ENCODE data around the gene NUDCD2. TPM values are rescaled to one million over a fixed set of nuclear protein-coding genes. Genes with fewer than 3 reads are reported as not detected.
A peak's percentile ranks its signal among the peaks of the same experiment; 100 is the strongest.

The NUDCD2 gene
- total and polyA plus RNA-seq, 9 of the 15 experiments (the other 6 are each of a cell fraction or from before 2014, with no cell fraction given): 14.6 to 76.9 (median 32.5) TPM

GRCh38 chr5:163459819-163460561, at the start of gene NUDCD2 (continued):
- TF ChIP-seq AFF1 (IDR thresholded peaks at IDR 0.05; ENCODE audit: low read depth in 1 of 2, partially characterized antibody in 2 of 2): no peak
- TF ChIP-seq TSC22D4 (tag; IDR thresholded peaks at IDR 0.05): no peak
- no peak for TF ChIP-seq GABPA (tag; conservative IDR thresholded peaks at IDR 0.05; ENCODE audit: low read depth)
- TF ChIP-seq DEAF1 (CRISPR knock-in tag; IDR thresholded peaks at IDR 0.05): no peak
- TF ChIP-seq, protein P1, sequence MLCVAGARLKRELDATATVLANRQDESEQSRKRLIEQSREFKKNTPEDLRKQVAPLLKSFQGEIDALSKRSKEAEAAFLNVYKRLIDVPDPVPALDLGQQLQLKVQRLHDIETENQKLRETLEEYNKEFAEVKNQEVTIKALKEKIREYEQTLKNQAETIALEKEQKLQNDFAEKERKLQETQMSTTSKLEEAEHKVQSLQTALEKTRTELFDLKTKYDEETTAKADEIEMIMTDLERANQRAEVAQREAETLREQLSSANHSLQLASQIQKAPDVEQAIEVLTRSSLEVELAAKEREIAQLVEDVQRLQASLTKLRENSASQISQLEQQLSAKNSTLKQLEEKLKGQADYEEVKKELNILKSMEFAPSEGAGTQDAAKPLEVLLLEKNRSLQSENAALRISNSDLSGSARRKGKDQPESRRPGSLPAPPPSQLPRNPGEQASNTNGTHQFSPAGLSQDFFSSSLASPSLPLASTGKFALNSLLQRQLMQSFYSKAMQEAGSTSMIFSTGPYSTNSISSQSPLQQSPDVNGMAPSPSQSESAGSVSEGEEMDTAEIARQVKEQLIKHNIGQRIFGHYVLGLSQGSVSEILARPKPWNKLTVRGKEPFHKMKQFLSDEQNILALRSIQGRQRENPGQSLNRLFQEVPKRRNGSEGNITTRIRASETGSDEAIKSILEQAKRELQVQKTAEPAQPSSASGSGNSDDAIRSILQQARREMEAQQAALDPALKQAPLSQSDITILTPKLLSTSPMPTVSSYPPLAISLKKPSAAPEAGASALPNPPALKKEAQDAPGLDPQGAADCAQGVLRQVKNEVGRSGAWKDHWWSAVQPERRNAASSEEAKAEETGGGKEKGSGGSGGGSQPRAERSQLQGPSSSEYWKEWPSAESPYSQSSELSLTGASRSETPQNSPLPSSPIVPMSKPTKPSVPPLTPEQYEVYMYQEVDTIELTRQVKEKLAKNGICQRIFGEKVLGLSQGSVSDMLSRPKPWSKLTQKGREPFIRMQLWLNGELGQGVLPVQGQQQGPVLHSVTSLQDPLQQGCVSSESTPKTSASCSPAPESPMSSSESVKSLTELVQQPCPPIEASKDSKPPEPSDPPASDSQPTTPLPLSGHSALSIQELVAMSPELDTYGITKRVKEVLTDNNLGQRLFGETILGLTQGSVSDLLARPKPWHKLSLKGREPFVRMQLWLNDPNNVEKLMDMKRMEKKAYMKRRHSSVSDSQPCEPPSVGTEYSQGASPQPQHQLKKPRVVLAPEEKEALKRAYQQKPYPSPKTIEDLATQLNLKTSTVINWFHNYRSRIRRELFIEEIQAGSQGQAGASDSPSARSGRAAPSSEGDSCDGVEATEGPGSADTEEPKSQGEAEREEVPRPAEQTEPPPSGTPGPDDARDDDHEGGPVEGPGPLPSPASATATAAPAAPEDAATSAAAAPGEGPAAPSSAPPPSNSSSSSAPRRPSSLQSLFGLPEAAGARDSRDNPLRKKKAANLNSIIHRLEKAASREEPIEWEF (CRISPR knock-in tag; IDR thresholded peaks at IDR 0.05): no peak
- TF ChIP-seq HEY1 (CRISPR knock-in tag; IDR thresholded peaks at IDR 0.05; ENCODE audit: borderline replicate concordance): no peak; the same call in 1 of the 2 replicates
- TF ChIP-seq, protein P2, sequence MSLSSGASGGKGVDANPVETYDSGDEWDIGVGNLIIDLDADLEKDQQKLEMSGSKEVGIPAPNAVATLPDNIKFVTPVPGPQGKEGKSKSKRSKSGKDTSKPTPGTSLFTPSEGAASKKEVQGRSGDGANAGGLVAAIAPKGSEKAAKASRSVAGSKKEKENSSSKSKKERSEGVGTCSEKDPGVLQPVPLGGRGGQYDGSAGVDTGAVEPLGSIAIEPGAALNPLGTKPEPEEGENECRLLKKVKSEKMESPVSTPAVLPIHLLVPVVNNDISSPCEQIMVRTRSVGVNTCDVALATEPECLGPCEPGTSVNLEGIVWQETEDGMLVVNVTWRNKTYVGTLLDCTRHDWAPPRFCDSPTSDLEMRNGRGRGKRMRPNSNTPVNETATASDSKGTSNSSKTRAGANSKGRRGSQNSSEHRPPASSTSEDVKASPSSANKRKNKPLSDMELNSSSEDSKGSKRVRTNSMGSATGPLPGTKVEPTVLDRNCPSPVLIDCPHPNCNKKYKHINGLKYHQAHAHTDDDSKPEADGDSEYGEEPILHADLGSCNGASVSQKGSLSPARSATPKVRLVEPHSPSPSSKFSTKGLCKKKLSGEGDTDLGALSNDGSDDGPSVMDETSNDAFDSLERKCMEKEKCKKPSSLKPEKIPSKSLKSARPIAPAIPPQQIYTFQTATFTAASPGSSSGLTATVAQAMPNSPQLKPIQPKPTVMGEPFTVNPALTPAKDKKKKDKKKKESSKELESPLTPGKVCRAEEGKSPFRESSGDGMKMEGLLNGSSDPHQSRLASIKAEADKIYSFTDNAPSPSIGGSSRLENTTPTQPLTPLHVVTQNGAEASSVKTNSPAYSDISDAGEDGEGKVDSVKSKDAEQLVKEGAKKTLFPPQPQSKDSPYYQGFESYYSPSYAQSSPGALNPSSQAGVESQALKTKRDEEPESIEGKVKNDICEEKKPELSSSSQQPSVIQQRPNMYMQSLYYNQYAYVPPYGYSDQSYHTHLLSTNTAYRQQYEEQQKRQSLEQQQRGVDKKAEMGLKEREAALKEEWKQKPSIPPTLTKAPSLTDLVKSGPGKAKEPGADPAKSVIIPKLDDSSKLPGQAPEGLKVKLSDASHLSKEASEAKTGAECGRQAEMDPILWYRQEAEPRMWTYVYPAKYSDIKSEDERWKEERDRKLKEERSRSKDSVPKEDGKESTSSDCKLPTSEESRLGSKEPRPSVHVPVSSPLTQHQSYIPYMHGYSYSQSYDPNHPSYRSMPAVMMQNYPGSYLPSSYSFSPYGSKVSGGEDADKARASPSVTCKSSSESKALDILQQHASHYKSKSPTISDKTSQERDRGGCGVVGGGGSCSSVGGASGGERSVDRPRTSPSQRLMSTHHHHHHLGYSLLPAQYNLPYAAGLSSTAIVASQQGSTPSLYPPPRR (CRISPR knock-in tag; IDR thresholded peaks at IDR 0.05; ENCODE audit: borderline replicate concordance): no peak
- no peak for TF ChIP-seq NCOA6 (IDR thresholded peaks at IDR 0.05)
- no peak for TF ChIP-seq ARID2 (IDR thresholded peaks at IDR 0.05)
- TF ChIP-seq TAF1 (IDR thresholded peaks at IDR 0.05; ENCODE audit: control insufficient read depth, extremely low read depth, insufficient read depth, low read length, severe bottlenecking): peak; percentile 77

Data from K562 (cell line).